GM18867 (cell line): ENCODE results near the gene ETFB.

Source experiments
- ATAC-seq: cut with Tn5 transposase; IDR thresholded peaks from one replicate; pipeline ENCODE4 v1.9.1; 2021; ENCODE audit warnings: mild to moderate bottlenecking, moderate library complexity; ENCODE audit not compliant: unreplicated experiment

The ETFB gene

DNA sequence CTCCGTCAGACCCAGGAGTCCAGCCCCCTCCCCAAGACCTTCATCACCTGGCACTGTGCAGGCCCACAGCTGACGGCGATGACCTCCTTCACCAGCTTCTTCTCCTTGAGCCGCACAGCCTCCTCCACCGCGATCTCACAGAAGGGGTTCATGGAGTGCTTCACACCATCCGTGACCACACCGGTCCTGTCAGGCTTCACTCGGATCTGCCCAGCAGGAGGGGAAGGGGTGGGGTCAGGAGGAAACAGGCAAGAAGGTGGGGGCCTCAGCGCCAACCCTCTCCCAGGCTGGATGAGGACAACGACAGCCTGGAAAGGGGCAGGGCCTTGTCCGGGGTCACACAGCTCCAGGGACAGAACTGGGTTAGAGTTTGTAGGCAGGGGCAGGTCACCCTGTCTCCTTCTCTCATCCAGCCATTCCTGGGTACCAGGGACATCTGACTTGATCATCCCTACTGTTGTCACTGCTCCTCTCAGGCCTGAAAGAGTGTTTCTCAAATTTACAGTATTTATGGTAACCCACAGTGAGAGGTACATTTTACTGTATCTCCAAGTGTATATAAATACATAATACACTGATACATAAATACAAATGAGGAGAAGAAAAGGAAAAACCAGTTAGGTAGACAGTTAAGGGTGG is 12.0 kb downstream of the ETFB start:
- no peak for ATAC-seq

DNA sequence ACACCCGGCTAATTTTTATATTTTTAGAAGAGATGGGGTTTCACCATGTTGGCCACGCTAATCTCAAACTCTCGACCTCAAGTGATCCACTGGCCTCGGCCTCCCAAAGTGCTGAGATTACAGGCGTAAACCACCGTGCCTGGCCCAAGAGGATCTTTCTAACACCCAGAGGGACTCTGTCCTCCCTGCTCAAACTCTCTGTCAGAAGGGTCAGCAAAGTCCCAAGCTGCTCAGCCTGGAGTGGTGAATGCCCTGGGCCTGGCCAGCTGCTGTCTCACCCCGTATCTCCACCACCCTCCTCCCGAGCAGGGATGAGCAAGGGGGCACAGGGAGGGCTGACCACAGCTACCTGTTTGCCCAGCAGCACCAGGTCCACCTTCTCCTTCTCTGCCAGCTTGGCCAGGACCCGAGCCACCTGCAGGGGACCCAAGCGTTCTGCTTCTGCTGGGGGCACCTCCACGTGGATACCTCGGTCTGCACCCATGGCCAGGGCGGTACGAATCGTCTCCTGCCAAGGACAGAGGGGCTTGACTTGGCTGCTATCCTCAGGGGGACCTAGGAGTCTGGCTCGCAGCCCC is 13.3 kb downstream of the ETFB start:
- ATAC-seq = no peak

DNA sequence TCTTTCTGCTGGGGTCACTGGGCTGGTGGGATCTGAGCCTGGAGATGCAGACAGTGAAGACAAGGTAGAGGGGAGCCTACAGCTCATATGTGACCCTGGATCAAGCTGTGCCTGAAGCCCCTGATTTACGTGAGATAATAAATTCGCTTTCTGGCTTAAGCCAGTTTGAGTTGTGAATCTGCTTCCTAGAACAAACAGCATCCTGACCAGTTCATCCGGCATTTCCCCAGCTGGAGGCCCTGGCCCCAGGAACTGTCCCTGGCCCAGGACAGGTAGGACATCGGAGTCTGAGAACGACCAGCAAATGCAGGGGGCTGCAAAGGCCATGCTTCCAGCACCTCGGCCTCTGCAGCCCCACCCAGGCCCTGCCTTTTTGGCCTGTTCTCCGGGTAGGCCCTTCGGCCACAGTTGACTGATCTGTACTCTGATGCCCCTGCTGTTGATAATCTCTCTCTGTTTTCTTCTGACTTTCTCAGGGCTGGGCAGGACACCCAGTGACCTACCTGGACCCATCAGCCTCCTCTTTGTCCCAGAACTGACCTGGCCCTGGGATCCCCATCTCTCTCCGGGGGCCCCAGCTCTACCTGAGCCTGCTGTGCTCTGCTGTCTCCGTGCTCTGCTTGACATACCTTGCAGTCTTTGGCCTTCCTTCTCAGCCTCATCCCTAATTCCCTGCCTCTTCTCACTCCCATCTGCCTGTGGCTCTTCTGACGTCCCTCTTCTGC is 14.8 kb downstream of the ETFB start:
- ATAC-seq = no peak

DNA sequence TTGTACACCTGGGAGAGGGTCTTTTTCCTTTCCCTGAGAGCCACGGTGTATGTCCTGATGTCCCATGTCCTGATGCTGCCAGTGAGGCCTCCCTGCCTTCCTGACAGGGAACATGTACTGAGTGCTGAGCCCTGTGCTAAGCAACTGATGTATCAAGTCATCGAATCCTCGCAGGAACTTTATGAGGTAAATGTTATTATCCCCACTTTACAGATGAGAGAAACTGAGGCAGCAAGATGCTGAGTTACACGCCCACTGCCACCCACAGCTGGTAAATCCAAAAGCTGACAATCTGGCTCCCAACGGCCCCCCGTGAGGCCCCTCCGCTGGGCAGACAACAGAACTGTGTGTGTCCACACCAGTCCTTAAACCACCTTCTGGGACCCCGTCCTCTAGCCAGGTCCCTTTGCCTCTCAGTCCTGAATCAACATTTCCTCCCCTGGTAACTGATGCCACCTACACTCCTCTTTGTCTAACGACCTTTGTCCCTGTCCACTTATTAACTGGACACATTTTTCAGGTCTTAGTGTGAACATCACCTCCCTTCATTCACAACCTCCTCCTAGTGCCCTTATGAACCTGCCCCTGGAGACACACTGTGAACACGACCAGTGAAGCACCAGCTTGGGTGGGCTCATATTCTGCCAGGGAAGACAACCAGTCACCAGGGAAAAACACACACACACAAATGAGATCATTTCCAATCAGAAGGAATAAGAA is 18.8 kb downstream of the ETFB start:
- ATAC-seq = no peak

DNA sequence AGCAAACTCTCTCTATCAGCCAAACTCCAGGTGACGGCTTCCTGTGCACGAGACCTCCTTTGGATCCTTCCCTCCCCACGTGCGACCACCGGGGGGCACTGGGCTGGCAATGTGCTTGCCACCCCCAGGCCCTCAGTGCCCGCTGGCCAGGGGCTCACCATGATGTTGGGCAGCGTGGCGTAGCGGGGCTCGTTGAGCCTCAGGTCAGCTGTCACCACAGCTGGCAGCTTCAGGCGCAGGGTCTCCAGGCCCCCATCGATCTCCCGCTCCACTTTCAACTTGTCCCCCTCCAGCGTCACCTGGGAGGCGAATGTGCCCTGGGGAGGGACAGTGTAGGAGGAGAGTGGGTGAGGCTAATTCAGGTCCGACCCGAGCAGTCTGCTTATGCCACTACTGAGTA is 19.4 kb downstream of the ETFB start:
- no peak for ATAC-seq

DNA sequence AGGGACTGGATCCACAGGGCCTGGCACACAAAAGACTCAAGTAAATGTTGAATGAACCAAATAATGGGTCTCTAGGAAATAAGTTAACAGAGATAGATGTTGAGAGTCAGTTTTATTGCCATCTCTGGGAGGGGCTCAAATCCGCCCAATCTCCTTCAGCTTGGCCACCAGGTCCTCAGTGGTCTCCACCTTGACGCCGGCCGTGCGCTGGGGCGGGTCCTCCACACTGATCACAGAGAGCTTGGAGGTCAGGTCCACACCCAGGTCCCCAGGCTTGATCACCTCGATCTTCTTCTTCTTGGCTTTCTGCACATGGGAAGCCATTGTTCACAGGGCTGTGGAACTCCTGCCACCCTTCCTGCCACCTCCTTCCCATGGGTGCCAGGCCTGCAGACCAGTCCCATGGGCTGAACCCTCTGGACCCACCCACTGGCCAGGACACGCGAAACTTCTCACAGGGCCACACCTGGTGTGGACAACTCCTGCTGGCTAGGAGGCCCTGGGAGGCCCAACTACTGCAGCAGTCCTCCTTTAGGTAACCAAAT is 21.0 kb downstream of the ETFB start:
- no peak for ATAC-seq

DNA sequence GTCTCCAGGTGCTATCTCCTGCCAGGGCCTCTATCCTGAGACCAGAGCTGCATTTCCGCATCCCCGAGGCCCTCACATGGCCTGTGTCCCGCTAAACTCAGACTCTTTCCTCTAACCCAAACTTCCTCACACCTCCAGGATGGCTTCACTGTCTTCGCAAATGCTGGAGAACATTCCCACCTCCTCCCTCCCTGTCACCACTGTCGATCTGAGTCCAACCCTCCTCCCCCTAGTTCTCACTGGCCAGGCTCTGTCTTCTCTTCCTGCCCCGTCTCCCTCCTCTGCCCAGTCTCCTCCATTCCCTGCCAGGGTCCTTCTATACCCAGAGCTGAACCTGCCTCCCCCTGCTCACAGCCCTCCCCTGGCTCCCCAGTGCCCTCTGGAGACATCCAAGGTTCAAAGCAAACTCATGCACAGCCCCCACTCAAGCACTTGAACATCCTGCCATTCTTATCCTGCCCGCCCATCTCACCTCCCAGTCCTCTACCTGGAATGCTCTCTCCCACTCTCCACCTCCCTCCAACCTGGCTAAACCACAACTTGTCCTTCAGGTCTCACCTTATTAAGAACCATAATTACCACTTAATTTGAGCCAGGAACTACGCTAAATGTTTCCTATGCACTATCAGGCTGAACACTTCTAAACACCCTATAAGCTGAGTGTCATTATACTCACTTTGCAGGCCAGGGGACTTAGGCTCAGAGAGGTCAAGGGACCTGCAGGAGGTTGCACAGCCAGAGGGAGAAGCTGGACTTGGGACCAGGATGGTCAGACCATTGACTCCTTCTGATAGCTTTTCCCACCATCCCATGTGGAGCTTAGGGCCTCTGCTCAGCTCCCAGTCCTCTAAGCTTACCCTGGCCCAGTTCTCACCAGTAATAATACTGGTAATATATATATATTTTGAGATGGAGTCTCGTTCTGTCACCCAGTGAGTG is 23.3 kb downstream of the ETFB start:
- ATAC-seq = no peak

DNA sequence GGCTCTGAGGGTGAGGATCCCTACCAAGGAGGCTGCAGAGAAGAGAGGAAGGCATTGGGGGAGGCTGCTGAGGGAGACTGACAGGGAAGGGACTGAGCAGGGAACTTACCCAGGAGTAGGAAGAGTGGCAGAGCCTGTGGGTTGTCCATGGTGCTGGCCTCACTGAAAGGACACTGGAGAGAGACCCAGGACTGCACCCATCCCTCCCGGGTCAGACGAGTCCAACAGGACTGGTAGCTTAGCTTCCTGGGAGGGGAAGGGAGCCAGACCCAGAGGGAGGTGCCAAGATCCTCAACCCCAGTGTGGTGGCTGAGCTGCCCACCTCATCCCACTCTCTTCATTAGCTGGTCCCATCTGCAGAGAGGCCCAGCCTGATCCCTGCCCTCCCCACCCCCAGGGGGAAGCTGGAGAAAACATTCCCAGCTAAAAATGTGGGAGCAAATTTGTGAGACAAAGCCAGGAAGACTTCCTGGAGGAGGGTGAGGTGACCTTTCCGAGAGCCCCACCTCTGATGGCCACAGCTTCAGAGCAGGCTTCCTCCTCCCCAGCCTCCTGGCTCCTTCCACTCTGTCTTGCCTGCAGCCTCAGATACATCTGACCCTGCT is 24.1 kb downstream of the ETFB start, which contains the start of gene VSIG10L:
TSS of gene VSIG10L (minus strand) at position 164 of the 605 bp plus-strand sequence. CDS start at position 149, 15 bp downstream.
- no peak for ATAC-seq

DNA sequence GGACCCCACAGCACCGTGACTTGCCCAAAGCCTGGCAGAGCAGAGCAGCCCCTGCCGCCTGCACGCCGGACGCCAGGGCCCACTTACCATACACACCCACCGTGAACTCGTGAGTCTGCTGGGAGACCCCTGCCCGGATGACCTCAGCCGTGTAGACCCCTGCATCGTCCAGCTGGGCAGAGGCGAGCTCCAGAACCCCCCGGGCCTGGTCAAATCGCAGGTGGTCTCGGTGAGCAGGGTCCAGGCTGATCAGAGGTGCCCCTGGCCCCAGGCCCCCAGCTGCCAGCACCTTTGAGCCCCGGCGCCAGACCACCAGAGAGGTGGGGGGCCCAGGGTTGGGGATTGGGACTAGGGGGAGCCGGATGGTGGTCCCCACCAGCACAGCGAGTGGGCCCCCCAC is 25.1 kb downstream of the ETFB start:
- no peak for ATAC-seq

DNA sequence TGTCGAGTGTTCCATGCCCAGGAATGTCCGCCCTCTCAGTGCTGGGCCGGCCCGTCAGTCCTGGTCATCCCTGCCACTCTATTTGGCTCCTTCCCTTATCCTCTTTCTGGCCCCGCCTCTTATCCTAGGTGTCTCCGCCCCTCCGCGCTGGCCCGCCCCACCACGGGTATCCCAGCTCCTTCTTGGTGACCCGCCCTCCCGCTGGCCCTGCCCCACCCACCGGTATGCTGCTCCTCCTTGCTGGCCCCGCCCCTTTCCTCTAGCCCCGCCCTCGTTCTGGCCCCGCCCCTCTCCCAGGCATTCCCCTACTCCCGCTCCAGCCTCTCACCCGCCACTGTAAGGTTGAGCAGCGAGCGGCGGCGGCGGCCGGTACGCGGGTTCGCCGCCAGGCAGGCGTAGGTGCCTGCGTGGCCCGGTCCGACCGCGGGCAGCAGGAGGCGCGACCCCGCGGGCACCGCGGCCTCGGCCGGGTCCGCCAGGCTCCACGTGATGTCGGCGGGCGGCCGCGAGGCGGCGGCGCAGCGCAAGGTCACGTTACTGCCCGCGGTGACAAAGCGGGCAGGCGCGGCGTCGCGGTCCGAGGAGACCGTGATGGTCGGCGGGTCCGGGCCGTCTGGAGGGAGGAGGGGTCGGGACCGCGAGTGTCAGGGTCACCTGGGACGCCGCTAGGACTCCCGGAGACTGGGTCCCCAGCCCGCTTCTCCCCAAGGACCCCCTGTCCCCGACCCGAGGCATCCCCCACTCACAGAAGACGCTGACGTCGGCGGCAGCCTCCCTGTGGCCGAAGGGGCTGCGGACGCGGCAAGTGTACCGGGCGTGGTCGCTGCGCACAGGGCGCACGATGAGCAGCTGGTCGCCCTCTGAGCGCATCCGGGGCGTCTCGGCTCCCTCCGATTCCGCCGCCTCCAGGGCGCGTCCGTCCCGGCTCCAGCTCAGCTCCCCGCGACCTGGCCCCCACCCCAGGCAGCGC is 26.2 kb downstream of the ETFB start:
- peak; percentile 63 for ATAC-seq

DNA sequence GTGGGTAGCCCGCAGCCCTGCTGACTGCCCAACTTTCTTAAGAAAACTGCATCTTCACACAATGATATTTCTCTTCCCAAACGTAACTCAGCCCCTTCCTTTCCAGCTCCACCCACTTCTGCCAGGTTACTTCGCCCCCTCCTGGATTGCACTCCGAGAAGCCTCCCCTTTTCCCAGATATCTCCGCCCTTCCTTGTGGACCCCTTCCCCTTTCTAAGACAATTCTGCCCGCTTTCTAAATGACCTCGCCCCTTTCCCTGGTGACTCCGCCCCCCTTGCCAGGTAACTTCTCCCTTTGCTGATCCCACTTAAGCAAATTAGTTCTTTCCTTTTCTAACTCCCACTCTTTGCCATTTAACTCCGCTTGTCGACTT is 26.9 kb downstream of the ETFB start:
- ATAC-seq = peak; percentile 1

DNA sequence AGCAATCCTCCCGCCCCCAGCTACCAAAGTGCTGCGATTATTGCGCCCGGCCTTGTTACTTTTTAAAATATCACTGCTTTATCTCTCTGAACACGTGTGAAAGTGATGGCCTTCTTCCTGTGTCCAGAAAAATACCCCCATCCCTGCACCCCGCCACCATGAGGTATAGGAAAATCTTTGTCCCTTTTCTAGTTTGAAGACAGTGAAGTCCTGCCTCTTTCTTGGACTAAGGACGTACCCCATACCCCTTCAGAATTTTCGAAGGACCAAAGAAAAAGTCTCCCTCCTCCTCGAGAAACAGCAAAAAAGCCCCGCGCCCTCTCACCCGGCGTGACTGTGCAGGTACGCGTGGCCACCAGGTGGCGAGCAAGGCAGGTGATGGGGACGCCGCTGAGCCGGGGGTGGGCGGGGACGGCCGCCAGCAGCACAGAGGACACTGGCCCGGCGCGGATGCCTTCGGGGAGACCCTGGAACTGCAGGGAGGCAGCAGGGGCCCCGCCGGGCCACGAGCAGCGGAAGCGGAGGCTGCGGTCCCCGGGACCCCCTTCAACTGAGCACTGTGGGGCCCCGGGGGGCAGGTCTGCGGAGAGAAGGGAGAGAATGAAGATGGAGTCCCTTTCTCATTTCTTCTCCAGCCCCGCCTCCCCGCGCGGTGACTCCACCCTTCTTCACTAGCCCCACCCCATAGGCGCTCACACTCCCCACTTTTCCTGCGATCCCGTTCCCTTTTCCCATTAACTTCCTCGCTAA is 27.4 kb downstream of the ETFB start:
- peak; percentile 58 for ATAC-seq

DNA sequence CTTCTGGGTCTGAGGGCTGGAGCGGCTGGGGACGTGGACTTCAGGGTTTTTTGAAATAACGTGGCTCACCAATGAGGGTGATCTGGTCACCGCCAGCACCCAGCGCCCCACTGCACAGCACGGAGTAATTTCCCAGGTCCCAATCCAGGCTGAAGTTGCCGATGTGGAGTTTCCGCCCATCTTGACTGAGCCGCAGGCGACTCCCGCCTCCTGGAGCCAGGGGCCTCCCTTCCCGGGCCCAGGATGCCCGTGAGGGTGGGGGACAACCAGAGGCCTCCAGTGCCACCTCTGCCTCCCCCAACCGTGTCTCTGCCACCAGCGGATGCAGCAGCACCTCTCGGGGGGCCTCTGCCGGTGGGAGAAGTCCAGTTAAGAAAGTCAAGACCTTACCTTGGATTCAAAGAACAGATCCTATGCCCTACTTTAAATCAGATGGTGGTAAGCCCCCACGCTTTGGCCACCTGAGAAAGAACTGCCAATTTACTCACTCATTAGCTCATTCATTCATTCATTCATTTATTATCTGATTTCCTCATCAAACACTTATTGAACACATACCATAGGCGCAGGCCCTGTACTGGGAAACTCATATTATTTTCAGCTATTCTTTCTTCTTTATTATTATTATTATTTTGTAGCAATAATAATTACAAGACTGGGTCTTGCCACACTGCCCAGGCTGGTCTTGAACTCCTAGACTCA is 28.2 kb downstream of the ETFB start:
- no peak for ATAC-seq

DNA sequence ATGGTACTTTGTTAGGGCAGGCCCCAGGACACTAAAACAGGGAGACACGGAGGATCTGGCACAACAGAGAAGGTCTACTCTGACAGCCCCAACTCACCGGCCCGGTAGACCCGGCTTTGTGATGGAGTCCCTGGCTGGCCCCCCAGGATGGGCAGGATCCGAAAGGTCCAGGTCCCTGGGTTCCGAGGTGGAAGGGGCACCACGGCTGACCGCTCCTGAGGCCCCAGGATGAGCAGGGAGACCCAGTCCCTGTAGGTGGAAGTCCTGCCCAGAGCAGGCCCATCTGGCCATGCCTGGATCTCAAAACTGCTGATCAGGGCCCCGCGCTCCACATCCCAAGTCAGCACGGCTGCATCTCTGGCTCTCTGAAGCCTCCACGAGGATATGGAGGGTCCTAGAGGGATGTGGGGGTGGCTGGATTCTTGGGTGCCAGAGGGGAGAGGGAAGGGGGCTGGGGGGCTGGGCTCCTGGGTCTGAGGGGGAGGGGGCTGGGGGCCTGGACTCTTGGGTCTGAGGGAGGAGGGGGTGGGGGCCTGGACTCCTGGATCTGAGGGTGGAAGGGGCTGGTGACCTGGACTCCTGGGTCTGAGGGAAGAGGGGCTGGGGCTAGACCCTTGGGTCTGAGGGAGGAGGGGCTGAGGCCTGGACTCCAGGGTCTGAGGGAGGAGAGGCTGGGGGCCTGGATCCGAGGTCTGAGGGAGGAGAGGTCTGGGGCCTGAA is 28.9 kb downstream of the ETFB start:
- ATAC-seq = no peak

DNA sequence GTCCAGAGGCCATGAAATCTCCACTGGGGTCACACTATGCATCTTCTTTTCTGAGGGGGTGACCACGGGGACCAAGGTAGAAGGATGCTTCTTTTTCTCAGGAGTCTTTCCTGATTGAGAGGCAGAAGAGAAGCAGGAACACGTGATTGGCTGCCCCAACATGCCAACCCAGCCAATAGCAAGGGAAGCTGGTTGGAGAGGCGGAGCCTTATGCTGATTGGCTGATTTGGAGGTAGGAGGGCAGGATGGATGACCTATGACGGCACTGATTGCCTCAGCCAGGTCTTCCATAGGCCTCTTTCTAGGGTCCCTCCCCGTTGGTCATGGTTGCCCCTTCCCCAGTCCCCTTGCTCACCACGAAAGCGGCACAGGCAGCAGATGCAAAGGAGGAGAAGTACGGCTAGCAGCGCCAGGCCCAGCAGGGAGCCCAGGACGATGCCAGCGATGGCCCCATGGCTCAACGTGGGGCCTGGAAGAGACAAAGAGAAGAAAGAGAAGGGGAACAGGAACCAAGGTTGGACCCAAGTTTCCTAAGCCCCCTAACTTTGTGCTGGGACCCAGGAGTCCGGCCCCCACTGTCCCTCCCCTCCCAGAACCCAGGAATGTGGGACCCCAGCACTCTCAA is 32.2 kb downstream of the ETFB start:
- ATAC-seq = no peak

DNA sequence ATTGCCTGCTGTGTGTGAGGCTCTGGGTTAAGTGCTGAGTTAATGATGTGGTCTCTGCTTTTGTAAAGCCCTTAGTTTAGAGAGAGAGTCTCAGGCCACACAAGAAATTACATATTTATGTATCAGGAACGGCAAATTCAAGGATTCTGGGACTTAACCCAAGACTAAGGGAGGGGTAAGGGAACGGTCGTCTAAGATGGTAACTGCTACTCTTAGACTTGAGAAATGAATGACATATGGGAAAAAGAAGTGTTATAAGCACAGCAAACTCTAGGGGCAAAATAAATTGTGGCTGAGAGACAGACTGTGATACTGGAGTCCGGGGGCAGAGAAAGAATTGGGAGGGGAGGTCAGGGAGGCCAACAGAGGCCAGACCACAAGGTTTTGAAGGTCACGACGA is 34.5 kb downstream of the ETFB start:
- ATAC-seq = no peak
